H9 (cell line): ENCODE measurements around the gene CFAP141. TPM values are rescaled to one million over a fixed set of nuclear protein-coding genes. Genes with fewer than 3 reads are reported as not detected.

Source experiments
- DNase-seq: peaks from one replicate; pipeline ENCODE4 v3.0.0-alpha.2; 2017
- H2AFZ ChIP-seq: one replicate; pipeline ENCODE4 v1.6.1; 2013; ENCODE audit warnings: mild to moderate bottlenecking, low read length, control low read depth, moderate library complexity
- H2AK5ac ChIP-seq: 2 replicates; pipeline ENCODE4 v1.6.1; 2013; ENCODE audit warnings: low read length, control low read depth, mixed read lengths; ENCODE audit not compliant: insufficient read length
- H2BK120ac ChIP-seq: one replicate; pipeline ENCODE4 v1.6.1; 2013; ENCODE audit warnings: low read depth, mild to moderate bottlenecking, low read length, control low read depth, inconsistent platforms; ENCODE audit not compliant: poor library complexity, severe bottlenecking
- H2BK12ac ChIP-seq: 2 replicates; pipeline ENCODE4 v1.6.1; 2013; ENCODE audit warnings: low read length, control low read depth, mixed read lengths, low read depth; ENCODE audit not compliant: insufficient read length
- H2BK15ac ChIP-seq: 2 replicates; pipeline ENCODE4 v1.6.1; 2013; ENCODE audit warnings: low read depth, low read length, control low read depth
- H2BK20ac ChIP-seq: one replicate; pipeline ENCODE4 v1.6.1; 2013; ENCODE audit warnings: low read depth, mild to moderate bottlenecking, low read length, control low read depth, inconsistent platforms; ENCODE audit not compliant: poor library complexity, severe bottlenecking
- H2BK5ac ChIP-seq: 2 replicates; pipeline ENCODE4 v1.6.1; 2013; ENCODE audit warnings: low read length, control low read depth, mixed read lengths; ENCODE audit not compliant: insufficient read length
- H3K14ac ChIP-seq: 2 replicates; pipeline ENCODE4 v1.6.1; 2013; ENCODE audit warnings: low read length, control low read depth; ENCODE audit not compliant: insufficient read depth
- H3K18ac ChIP-seq: 2 replicates; pipeline ENCODE4 v1.6.1; 2013; ENCODE audit warnings: low read depth, mild to moderate bottlenecking, mixed read lengths, low read length, control low read depth; ENCODE audit not compliant: insufficient read length
- H3K23ac ChIP-seq: 2 replicates; pipeline ENCODE4 v1.6.1; 2013; ENCODE audit warnings: low read length, control low read depth, mixed read lengths, low read depth; ENCODE audit not compliant: insufficient read length
- H3K23me2 ChIP-seq: 2 replicates; pipeline ENCODE4 v1.6.1; 2013; ENCODE audit warnings: low read depth, mild to moderate bottlenecking, mixed read lengths, low read length, control low read depth; ENCODE audit not compliant: insufficient read length, poor library complexity, severe bottlenecking
- H3K27ac ChIP-seq: 2 replicates; pipeline ENCODE4 v1.5.1; 2013; ENCODE audit warnings: low read length, control low read depth, mixed read lengths, low read depth; ENCODE audit not compliant: insufficient read length
- H3K27me3 ChIP-seq: 2 replicates; pipeline ENCODE4 v1.6.1; 2013; ENCODE audit warnings: low read length, control low read depth, inconsistent platforms; ENCODE audit not compliant: insufficient read depth
- H3K4ac ChIP-seq: 2 replicates; pipeline ENCODE4 v1.6.1; 2013; ENCODE audit warnings: low read depth, mild to moderate bottlenecking, control low read depth, inconsistent platforms, low read length, moderate library complexity
- H3K4me1 ChIP-seq: 2 replicates; pipeline ENCODE4 v1.6.1; 2013; ENCODE audit warnings: low read length, control low read depth, inconsistent platforms; ENCODE audit not compliant: insufficient read depth
- H3K4me2 ChIP-seq: 2 replicates; pipeline ENCODE4 v1.6.1; 2013; ENCODE audit warnings: low read length, control low read depth, mixed read lengths; ENCODE audit not compliant: insufficient read length, insufficient read depth
- H3K56ac ChIP-seq: 2 replicates; pipeline ENCODE4 v1.6.1; 2013; ENCODE audit warnings: low read depth, mild to moderate bottlenecking, mixed read lengths, low read length, control low read depth; ENCODE audit not compliant: insufficient read length
- H3K79me1 ChIP-seq: 2 replicates; pipeline ENCODE4 v1.6.1; 2013; ENCODE audit warnings: low read depth, mild to moderate bottlenecking, moderate library complexity, low read length, control low read depth, inconsistent platforms; ENCODE audit not compliant: insufficient read depth, poor library complexity, severe bottlenecking
- H3K79me2 ChIP-seq: 2 replicates; pipeline ENCODE4 v1.6.1; 2013; ENCODE audit warnings: low read length, control low read depth, inconsistent platforms; ENCODE audit not compliant: insufficient read depth
- H3K9ac ChIP-seq: 2 replicates; pipeline ENCODE4 v1.6.1; 2013; ENCODE audit warnings: low read length, control low read depth, mixed read lengths; ENCODE audit not compliant: insufficient read length; ENCODE audit errors: extremely low read depth
- H3K9me3 ChIP-seq: one replicate; pipeline ENCODE4 v1.6.1; 2013; ENCODE audit warnings: low read depth, low read length, inconsistent platforms; ENCODE audit not compliant: control insufficient read depth
- H3T11ph ChIP-seq: one replicate; pipeline ENCODE4 v1.6.1; 2013; ENCODE audit warnings: mild to moderate bottlenecking, low read length, control low read depth, inconsistent platforms
- H4K20me1 ChIP-seq: one replicate; pipeline ENCODE4 v1.6.1; 2013; ENCODE audit not compliant: control insufficient read depth, insufficient read length, insufficient read depth
- H4K5ac ChIP-seq: 2 replicates; pipeline ENCODE4 v1.6.1; 2013; ENCODE audit warnings: low read depth, mild to moderate bottlenecking, mixed read lengths, low read length, control low read depth; ENCODE audit not compliant: insufficient read length
- H4K8ac ChIP-seq: replicated peaks from 2 replicates; pipeline ENCODE4 v1.6.1; 2013; ENCODE audit warnings: low read length, control low read depth, mixed read lengths, low read depth; ENCODE audit not compliant: insufficient read length
- H4K91ac ChIP-seq: 2 replicates; pipeline ENCODE4 v1.6.1; 2013; ENCODE audit warnings: low read depth, mild to moderate bottlenecking, moderate library complexity, mixed read lengths, low read length, control low read depth; ENCODE audit not compliant: insufficient read length
- H3K27ac Mint-ChIP-seq, 3 experiments: 2 replicates in 2 of 3; 3 replicates in 1 of 3; pipeline ENCODE4 v1.8.0; 2020 to 2021; ENCODE audit warnings: mixed read lengths in 3 of 3, mild to moderate bottlenecking in 1 of 3, moderate library complexity in 1 of 3
- H3K27me3 Mint-ChIP-seq: 2 replicates; pipeline ENCODE4 v1.8.0; 2021; ENCODE audit warnings: low read depth, mild to moderate bottlenecking, moderate library complexity, mixed read lengths
- H3K36me3 Mint-ChIP-seq, 3 experiments: 2 replicates in 2 of 3; 3 replicates in 1 of 3; pipeline ENCODE4 v1.8.0; 2020 to 2021; ENCODE audit warnings: low read depth in 3 of 3, mixed read lengths in 3 of 3; ENCODE audit not compliant: insufficient read depth in 1 of 3
- H3K4me1 Mint-ChIP-seq, 2 experiments: 2 replicates each; pipeline ENCODE4 v1.8.0; 2020; ENCODE audit warnings: mixed read lengths in 2 of 2
- H3K4me3 Mint-ChIP-seq, 2 experiments: 2 replicates in 1 of 2; 3 replicates in 1 of 2; pipeline ENCODE4 v1.8.0; 2020 to 2021; ENCODE audit warnings: mild to moderate bottlenecking in 2 of 2, mixed read lengths in 2 of 2, moderate library complexity in 1 of 2
- H3K9me3 Mint-ChIP-seq, 2 experiments: 2 replicates in 1 of 2; 3 replicates in 1 of 2; pipeline ENCODE4 v1.8.0; 2020; ENCODE audit warnings: mild to moderate bottlenecking in 2 of 2, mixed read lengths in 2 of 2, moderate library complexity in 1 of 2
- WGBS: extraction: QIAGEN DNeasy Blood & Tissue Kit; methylation state at CpG from one replicate; pipeline ENCODE4 v1.1.7; 2013; ENCODE audit warnings: missing lambda C conversion rate, low lambda C conversion rate, mixed read lengths; ENCODE audit not compliant: insufficient read length; ENCODE audit errors: extremely low coverage; 5-methylcytosine and 5-hydroxymethylcytosine counted together
- total RNA-seq: library from RNA; stranded (reverse); gene quantifications from 2 replicates; pipeline ENCODE4 v1.2.1, GENCODE V29; 2021
- TF ChIP-seq, protein P1 (sequence below): fragments of 200-600 bp; sonication (generic); conservative IDR thresholded peaks from 3 replicates; pipeline ENCODE4 v1.8.0; 2021; ENCODE audit warnings: antibody characterized with exemption, mild to moderate bottlenecking

The CFAP141 gene
- total RNA-seq, 1 experiment from 2014 or later, result not detected

DNA sequence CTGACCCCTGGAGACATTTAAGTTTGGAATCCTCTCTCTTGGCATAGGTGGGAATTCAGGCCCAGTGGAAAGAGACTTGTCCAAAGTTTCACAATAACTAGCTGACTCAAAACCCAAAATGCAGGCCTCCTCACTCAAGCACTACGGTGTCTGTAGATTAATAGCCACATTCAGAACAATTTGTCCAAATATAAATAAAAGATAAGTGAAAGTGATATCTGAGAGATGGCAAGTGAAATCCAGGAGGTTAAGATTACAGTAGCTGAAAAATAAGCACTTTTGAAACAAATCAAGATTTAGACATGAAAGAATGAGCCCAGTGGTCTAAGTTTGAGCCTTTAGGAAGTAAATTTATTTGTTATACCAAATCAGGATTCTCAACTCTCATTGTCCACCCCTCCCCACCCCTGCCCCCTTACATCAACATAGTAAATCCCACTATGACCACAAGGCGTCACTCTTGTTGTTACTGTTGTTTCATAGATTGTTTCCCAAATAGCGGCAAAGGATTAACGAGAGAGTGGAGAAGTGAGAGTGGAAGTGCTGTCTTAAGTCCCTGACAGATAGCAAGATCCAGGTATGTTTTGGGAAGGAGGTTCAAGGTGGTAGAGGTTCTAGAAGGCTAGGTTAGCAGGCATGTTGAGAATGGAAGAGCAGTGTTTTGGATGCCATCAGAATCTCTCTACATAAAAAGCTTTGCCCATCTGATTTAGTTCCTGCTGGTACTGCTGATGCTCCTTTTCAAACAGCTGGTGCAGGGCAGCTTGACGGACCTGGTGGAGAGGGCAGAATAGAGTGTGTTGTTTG, 7.2 kb downstream of the CFAP141 start:
- H3K4me1 Mint-ChIP-seq, result peaks cover 4% of the 10 kb centered on the region in 2 experiments; a peak in 3 of 4 replicates
- H3K56ac ChIP-seq, result no peak overlapping the region
- no peak overlapping the region for H4K91ac ChIP-seq
- H2BK15ac ChIP-seq, result no peak overlapping the region
- H3T11ph ChIP-seq, result no peak overlapping the region
- no peaks in the 10 kb centered on the region; the same call in 1 of the 2 replicates for H3K27me3 ChIP-seq
- no peak overlapping the region for H2BK120ac ChIP-seq
- H3K9ac ChIP-seq, result no peak overlapping the region
- H4K5ac ChIP-seq, result no peak overlapping the region
- DNase-seq, result peak; percentile 46
- H2BK5ac ChIP-seq, result no peak overlapping the region
- H3K9me3 Mint-ChIP-seq, result no peaks in the 10 kb centered on the region
- H3K4me2 ChIP-seq, result peak overlapping the region; percentile 7
- H4K8ac ChIP-seq, result no peak overlapping the region
- no peak overlapping the region for H3K23ac ChIP-seq
- no peaks in the 10 kb centered on the region for H3K9me3 ChIP-seq
- TF ChIP-seq, protein P1, sequence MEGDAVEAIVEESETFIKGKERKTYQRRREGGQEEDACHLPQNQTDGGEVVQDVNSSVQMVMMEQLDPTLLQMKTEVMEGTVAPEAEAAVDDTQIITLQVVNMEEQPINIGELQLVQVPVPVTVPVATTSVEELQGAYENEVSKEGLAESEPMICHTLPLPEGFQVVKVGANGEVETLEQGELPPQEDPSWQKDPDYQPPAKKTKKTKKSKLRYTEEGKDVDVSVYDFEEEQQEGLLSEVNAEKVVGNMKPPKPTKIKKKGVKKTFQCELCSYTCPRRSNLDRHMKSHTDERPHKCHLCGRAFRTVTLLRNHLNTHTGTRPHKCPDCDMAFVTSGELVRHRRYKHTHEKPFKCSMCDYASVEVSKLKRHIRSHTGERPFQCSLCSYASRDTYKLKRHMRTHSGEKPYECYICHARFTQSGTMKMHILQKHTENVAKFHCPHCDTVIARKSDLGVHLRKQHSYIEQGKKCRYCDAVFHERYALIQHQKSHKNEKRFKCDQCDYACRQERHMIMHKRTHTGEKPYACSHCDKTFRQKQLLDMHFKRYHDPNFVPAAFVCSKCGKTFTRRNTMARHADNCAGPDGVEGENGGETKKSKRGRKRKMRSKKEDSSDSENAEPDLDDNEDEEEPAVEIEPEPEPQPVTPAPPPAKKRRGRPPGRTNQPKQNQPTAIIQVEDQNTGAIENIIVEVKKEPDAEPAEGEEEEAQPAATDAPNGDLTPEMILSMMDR, result peak; percentile 74
- H2BK20ac ChIP-seq, result no peak overlapping the region
- no peaks in the 10 kb centered on the region for H3K79me1 ChIP-seq
- H3K4me3 Mint-ChIP-seq, result no peak overlapping the region
- no peak overlapping the region for H2BK12ac ChIP-seq
- H3K23me2 ChIP-seq, result no peaks in the 10 kb centered on the region
- no peaks in the 10 kb centered on the region for H4K20me1 ChIP-seq
- peaks cover 3% of the 10 kb centered on the region; the same call in 1 of the 2 replicates for H3K27me3 Mint-ChIP-seq
- no peak overlapping the region for H3K27ac ChIP-seq
- no peaks in the 10 kb centered on the region for H3K36me3 Mint-ChIP-seq
- no CpG with 5 or more reads among the region's 5 CpGs for WGBS
- no peak overlapping the region for H2AK5ac ChIP-seq
- peak overlapping the region; percentile 85 for H2AFZ ChIP-seq
- no peak overlapping the region for H3K14ac ChIP-seq
- H3K4me1 ChIP-seq, result peaks cover 2% of the 10 kb centered on the region; the same call in 1 of the 2 replicates
- no peak overlapping the region for H3K4ac ChIP-seq
- 0 out of 7 replicates have a peak overlapping the region, but pooled peaks of 1 of the 3 experiments have one; percentile 0 for H3K27ac Mint-ChIP-seq
- H3K18ac ChIP-seq, result no peak overlapping the region
- H3K79me2 ChIP-seq, result no peaks in the 10 kb centered on the region
